ENCODE data around the gene FEV. TPM values are rescaled to one million over a fixed set of nuclear protein-coding genes. Genes with fewer than 3 reads are reported as not detected.
A peak's percentile ranks its signal among the peaks of the same experiment; 100 is the strongest.

Gene FEV
- total RNA-seq, 1 experiment from 2014 or later = 0.34 TPM

- peak; percentile 69 for DNase-seq (ENCODE audit: low read depth)
These were observed 8.6 kb upstream of the FEV start, which contains the start of gene CRYBA2 for GRCh38 chr2:218993345-218994315. Gene CRYBA2 (minus strand): TSS chr2:218993422. CDS start chr2:218993176, 246 bp downstream.

DNA sequence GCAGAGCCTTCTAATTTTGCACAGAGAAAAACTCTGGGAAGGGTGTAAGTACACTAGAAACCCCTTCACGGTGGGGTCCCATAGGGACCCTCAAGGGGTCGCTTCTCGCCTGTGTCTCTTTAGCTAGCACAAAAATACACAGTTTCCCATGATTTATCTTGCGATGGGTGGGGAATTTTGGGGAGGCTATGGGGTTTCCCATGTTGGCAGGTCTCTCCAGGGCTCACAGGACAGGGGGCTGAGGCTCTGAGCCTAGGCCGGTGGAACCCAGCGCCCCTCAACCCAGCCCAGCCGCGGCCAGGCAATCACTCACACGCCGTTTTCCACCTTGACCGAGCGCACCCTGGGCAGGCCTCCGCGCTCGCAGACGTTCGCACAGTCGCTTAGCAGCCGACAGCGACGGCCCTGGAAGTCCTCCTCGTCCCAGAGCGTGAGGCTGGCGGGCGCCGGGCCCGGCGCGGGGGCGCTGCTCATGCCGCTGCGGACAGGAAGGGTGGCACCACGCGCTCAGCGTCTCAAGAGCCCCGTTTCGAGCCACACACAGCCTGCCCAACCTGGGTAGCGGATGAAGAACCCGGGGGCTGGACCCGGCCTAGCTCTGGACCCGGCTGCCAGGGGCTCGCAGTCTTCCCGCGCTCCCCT, 7.8 kb upstream of the FEV start:
- DNase-seq (ENCODE audit: low read depth) = peak; percentile 50

- DNase-seq (ENCODE audit: low read depth) = no peak
These were observed 7.2 kb upstream of the FEV start for GRCh38 chr2:218992196-218992595.

- no peak for DNase-seq (ENCODE audit: low read depth)
These were observed 6.7 kb upstream of the FEV start for GRCh38 chr2:218991674-218992168.

GRCh38 chr2:218990612-218991011, 5.6 kb upstream of the FEV start:
- no peak for DNase-seq (ENCODE audit: low read depth)

GRCh38 chr2:218990052-218990451, 5.1 kb upstream of the FEV start:
- no peak for DNase-seq (ENCODE audit: low read depth)

- no peak for DNase-seq (ENCODE audit: low read depth)
These were observed 3.7 kb upstream of the FEV start for GRCh38 chr2:218988650-218989049.

GRCh38 chr2:218988164-218988563, 3.2 kb upstream of the FEV start:
- no peak for DNase-seq (ENCODE audit: low read depth)

DNA sequence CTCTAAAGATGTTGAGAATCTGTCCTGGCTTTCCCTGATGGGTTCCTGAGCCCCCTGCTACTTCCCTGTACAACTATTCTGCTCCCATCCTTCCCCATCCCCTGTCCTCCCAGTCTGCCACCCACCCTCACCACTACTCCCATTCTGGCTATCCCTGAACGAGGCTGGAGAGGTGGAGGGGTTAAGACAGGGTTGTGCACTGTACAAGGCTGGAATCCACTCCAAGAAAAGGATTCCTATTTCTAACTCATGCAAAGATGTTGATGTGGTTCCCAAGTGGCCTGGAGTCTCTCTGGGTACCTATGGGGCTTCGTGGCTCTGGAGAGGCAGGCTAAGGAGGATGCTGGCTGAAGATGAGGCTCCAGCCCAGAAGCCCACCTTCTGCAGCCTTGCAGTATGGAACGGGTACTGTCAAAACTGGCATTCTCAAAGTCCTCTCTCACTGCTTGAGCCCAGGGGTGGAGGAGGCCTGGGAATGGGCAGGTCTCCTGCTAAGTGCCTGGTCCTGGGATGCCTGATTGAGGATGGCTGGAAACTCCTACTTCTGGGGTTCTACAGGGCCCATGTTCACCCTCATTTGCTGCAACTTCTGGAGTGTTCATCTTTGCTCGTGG, 1.3 kb upstream of the FEV start:
- no peak for DNase-seq (ENCODE audit: low read depth)

DNA sequence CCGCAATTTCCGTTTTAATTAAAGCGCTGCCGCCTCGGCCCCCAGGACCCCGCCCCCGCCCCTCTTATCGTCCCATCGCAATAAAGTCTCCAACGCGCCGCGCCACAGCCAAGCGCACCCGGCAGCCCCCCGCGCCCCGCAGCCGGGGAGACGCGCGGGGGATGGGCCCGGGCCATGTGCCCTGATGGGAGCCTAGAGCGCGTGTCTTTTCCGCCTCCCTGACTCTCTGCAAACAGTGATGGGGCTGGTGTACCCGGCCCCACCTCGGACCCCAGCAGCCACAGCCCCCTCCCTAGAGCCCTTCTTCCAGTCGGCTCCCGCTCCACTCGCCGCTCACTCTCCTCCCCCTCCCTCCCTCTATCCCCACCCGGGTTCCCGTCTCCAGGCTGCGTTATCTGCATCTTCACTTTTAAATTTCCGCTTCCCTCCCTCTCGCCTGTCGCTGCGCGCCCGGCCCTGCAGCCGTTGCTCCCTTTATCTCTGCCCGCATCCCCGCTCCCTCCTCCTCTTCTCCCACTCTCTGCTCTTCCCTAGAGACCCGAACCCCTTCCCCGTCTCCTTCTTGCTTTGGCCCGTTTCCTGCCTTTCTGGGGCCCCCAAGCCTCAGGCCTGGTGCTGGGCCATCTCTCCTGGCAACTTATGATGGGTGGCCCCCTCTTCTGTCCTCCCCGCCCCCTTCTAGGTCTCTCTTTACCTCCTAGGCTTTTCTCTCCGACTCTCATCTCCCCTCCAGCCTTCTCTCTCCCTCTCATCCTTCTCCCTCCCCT, 524 bp upstream of the FEV start:
- no peak for DNase-seq (ENCODE audit: low read depth)

- peak; percentile 45 for DNase-seq (ENCODE audit: low read depth)
These were observed 554 bp downstream of the FEV start for GRCh38 chr2:218984239-218985020.

DNA sequence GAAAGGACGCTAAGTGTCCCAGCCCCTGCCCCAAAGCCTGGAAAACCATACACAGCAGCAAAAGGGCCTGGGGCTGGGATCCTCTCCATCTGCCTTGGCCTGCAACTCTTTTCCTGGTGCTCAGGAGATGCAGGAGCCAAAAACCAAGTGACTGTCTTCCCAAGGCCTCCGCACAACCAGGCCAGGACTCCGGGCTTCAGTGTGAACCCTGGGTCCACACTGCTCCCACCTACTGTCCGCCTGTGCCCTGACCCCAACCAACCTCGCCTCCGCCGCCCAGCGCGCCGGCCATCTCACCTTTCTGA, 1.1 kb downstream of the FEV start:
- DNase-seq (ENCODE audit: low read depth) = no peak

DNA sequence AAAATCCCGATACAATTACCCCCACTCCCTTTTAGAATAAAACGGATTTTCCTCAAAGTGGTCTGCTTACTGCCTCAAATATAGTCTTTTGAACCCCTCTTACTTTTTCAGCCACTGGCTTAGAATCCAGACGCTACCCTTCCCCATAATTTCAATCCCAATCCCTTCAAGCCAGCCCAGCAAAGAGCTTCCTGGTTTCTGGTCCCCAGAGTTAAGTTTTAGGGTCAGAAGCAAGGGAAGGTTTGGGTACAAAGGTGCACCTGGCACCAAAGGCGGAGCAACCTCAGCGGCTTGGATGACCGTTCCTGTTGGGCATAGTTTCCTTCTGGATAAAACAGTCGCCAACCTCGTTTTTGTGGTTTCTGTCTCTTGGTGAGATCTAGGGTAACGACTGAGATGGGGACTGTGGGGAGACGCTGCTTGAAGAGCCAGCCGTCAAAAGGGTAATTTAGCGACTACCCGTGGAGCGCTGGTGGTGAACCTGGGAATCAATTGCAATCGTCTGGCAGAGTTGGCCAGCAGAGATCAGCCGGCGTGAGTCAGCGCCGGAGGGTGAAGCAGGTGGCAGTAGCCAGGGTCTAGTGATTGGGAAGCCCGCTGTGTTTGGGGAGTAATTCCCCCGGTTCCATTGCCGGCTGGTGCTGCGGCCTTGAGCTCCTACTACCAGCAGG, 1.6 kb downstream of the FEV start:
- DNase-seq (ENCODE audit: low read depth) = no peak

DNA sequence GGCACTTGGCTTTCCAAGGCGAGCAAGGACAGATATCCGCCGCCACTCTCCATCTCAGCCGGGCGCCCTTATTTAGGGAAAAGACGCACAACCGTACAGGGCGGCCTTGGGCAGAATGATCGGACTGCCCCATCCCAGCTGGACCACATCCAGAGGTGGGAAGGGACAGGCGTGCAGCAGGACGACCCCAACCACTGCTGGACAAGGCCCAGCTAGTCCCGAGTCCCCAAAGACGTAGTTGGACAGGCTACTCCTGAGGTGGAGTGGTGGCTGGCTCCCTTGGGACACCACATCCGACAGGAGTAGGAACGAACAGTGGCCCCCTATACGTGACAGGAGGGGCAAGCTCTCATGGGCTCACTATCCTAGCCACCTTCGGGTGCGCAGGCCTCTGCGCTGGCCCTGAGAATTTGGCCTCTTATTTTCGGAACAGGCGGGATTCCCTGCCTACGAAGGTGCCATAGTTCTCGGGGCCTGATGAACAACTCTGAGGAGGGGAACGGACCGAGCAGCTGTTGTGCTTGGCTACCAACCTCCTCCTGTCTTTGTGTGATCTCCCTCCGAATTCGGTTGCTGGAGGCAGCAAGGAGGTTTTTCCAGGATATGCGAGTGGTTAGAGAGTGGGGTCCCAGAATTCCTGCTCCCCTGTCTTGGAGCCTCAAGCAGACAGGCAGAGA, 2.3 kb downstream of the FEV start:
- DNase-seq (ENCODE audit: low read depth) = no peak

GRCh38 chr2:218981881-218982585, 3.0 kb downstream of the FEV start:
- peak; percentile 51 for DNase-seq (ENCODE audit: low read depth)

DNA sequence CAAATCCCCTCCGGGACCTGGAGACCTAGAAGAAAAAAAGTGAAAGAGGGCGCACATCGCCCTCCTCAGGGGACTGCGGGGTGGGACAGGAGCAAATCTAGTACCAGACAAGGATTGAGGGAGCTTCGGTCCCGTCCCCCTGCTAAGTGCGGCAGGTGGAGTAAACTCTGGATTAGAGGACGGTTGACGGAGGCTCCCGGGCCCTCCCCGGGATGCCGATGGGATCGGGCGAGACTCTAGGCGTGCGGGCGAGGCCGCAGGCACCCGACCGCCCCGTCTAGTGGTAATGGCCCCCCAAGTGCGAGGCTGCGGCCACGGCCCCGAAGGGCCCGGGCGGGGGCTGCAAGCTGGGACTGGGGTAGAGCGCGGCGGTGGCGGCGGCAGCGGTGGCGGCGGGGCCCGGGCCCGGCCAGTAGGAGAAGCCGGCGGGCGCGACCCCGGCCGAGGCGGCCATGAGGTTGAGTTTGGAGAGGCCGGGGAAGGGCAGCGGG, 3.5 kb downstream of the FEV start:
- no peak for DNase-seq (ENCODE audit: low read depth)

DNA sequence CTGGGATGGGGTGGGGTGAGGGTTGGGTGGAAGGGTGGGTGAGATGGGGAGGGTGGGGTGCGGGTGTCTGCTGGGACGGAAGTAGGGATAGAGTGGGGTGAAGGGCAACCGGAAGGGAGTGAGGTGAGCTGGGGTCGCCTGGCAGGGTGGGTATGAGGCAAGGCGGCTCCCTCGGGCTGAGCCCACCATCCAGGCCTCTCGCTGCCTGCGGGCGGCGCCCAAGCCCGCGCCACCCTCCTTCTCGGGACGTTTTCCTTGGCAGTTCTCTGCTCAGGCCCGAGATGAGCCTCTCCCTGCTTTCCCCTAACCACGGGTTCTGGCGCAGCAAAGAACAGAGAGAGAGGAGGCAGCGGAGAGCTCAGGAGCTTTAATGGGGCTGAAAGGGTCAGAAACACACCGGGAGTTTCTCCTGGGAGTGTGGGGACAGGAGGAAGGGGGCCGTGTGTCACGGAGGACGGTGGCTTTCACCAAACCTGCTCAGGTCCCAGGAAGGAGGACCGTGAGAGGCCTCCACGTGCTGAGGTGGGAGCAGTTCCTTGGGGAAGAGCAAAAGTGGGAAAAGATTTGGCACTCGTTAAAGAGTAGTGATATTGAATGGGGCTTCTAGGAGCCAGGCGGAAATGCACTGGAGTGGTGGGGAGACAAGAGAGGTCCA, 4.1 kb downstream of the FEV start:
- DNase-seq (ENCODE audit: low read depth) = no peak

Measured in Daoy (cell line).